Astrocyte (in vitro differentiated cells and primary cell): ENCODE measurements around the gene SERPINH1. TPM values are rescaled to one million over a fixed set of nuclear protein-coding genes. Genes with fewer than 3 reads are reported as not detected.

Experiments
- DNase-seq: peaks from one replicate; pipeline ENCODE4 v3.0.0-alpha.2; 2010; ENCODE audit warnings: low read depth
- FAIRE-seq: peaks from 2 replicates; lab custom pipeline; 2011; peaks lifted over from hg19 to GRCh38; lab: Jason Lieb, UNC
- H2AFZ ChIP-seq: 2 replicates; pipeline ENCODE4 v1.6.0; 2012; ENCODE audit warnings: low read depth, low read length, inconsistent platforms
- H3K27ac ChIP-seq: 2 replicates; pipeline ENCODE4 v1.5.1; 2011; ENCODE audit warnings: low read depth, low read length, inconsistent platforms
- H3K27me3 ChIP-seq: 2 replicates; pipeline ENCODE4 v1.6.0; 2011; ENCODE audit warnings: low read length, inconsistent platforms; ENCODE audit not compliant: insufficient read depth
- H3K36me3 ChIP-seq: 2 replicates; pipeline ENCODE4 v1.5.1; 2011; ENCODE audit warnings: low read length, inconsistent platforms; ENCODE audit not compliant: insufficient read depth
- H3K4me1 ChIP-seq: 2 replicates; pipeline ENCODE4 v1.5.1; 2011; ENCODE audit warnings: low read length, inconsistent platforms; ENCODE audit not compliant: insufficient read depth
- H3K4me2 ChIP-seq: 2 replicates; pipeline ENCODE4 v1.6.0; 2012; ENCODE audit warnings: low read length, inconsistent platforms
- H3K4me3 ChIP-seq: 2 replicates; pipeline ENCODE4 v1.5.1; 2011; ENCODE audit warnings: low read depth, mild to moderate bottlenecking, low read length, inconsistent platforms; ENCODE audit not compliant: insufficient read depth
- H3K79me2 ChIP-seq: 2 replicates; pipeline ENCODE4 v1.6.0; 2012; ENCODE audit warnings: mild to moderate bottlenecking, low read length, inconsistent platforms; ENCODE audit not compliant: insufficient read depth
- H3K9ac ChIP-seq: 2 replicates; pipeline ENCODE4 v1.6.0; 2012; ENCODE audit warnings: mild to moderate bottlenecking, low read length, inconsistent platforms
- H3K9me3 ChIP-seq: 2 replicates; pipeline ENCODE4 v1.5.1; 2012; ENCODE audit warnings: low read depth, mild to moderate bottlenecking, low read length, inconsistent platforms; ENCODE audit not compliant: insufficient read depth
- H4K20me1 ChIP-seq: 2 replicates; pipeline ENCODE4 v1.6.0; 2012; ENCODE audit warnings: low read length, inconsistent platforms; ENCODE audit not compliant: insufficient read depth
- H3K27ac Mint-ChIP-seq: one replicate; pipeline ENCODE4 v1.8.0; 2021; ENCODE audit warnings: mild to moderate bottlenecking, mixed read lengths; ENCODE audit not compliant: unreplicated experiment
- H3K27me3 Mint-ChIP-seq: one replicate; pipeline ENCODE4 v1.8.0; 2021; ENCODE audit warnings: low read depth, mixed read lengths; ENCODE audit not compliant: unreplicated experiment
- H3K36me3 Mint-ChIP-seq: one replicate; pipeline ENCODE4 v1.8.0; 2021; ENCODE audit warnings: low read depth, mixed read lengths; ENCODE audit not compliant: unreplicated experiment
- H3K4me1 Mint-ChIP-seq: one replicate; pipeline ENCODE4 v1.8.0; 2021; ENCODE audit warnings: low read depth, mixed read lengths; ENCODE audit not compliant: unreplicated experiment
- H3K4me3 Mint-ChIP-seq: one replicate; pipeline ENCODE4 v1.8.0; 2021; ENCODE audit warnings: mild to moderate bottlenecking, moderate library complexity, mixed read lengths; ENCODE audit not compliant: unreplicated experiment
- H3K9me3 Mint-ChIP-seq: one replicate; pipeline ENCODE4 v1.8.0; 2021; ENCODE audit warnings: mild to moderate bottlenecking, mixed read lengths; ENCODE audit not compliant: unreplicated experiment
- CTCF ChIP-seq: IDR thresholded peaks from 2 replicates; pipeline ENCODE4 v1.5.1; 2011; ENCODE audit warnings: low read depth, mild to moderate bottlenecking, inconsistent platforms, low read length, moderate library complexity; ENCODE audit not compliant: insufficient read depth
- EZH2 ChIP-seq: IDR thresholded peaks from 2 replicates; pipeline ENCODE4 v1.6.1; 2012; ENCODE audit warnings: mild to moderate bottlenecking, low read length, inconsistent platforms; ENCODE audit not compliant: insufficient read depth
- total RNA-seq: library from RNA; stranded (reverse); gene quantifications from 2 replicates; pipeline ENCODE4 v1.2.1, GENCODE V29; 2021

The SERPINH1 gene
- total RNA-seq, 1 donor from 2014 or later = 768 TPM

- Mint-ChIP-seq H3K9me3 (peaks cover 8% of the 10 kb centered on the region), H3K4me3 (no peak overlapping the region), H3K36me3 (no peaks in the 10 kb centered on the region), H3K27me3 (peaks cover 9% of the 10 kb centered on the region), H3K27ac (no peak overlapping the region), H3K4me1 (no peaks in the 10 kb centered on the region)
- Histone ChIP-seq H3K4me2 (no peak overlapping the region), H3K4me1 (no peaks in the 10 kb centered on the region), H3K4me3 (no peak overlapping the region), H3K9ac (no peak overlapping the region), H3K9me3 (no peaks in the 10 kb centered on the region), H3K27me3 (peaks cover 2% of the 10 kb centered on the region), H2AFZ (no peak overlapping the region), H3K79me2 (no peaks in the 10 kb centered on the region), H3K27ac (no peak overlapping the region), H3K36me3 (no peaks in the 10 kb centered on the region), H4K20me1 (no peaks in the 10 kb centered on the region)
- no peak for TF ChIP-seq CTCF
- no peak for TF ChIP-seq EZH2
- DNase-seq (no peak), FAIRE-seq (no peak)
These were observed 53.7 kb downstream of the SERPINH1 start for GRCh38 chr11:75615751-75616150.

GRCh38 chr11:75616281-75616680 lies 54.2 kb downstream of the SERPINH1 start:
- no peak for DNase-seq
- Histone ChIP-seq H3K79me2 (no peaks in the 10 kb centered on the region), H3K36me3 (no peaks in the 10 kb centered on the region), H3K4me1 (no peaks in the 10 kb centered on the region), H3K4me2 (no peak overlapping the region), H4K20me1 (no peaks in the 10 kb centered on the region), H2AFZ (no peak overlapping the region), H3K4me3 (no peak overlapping the region), H3K9me3 (no peaks in the 10 kb centered on the region), H3K27ac (no peak overlapping the region), H3K9ac (no peak overlapping the region), H3K27me3 (peaks cover 2% of the 10 kb centered on the region)
- H3K27ac Mint-ChIP-seq = no peak overlapping the region
- H3K27me3 Mint-ChIP-seq = peaks cover 7% of the 10 kb centered on the region
- peaks cover 8% of the 10 kb centered on the region for H3K9me3 Mint-ChIP-seq
- H3K4me1 Mint-ChIP-seq = no peaks in the 10 kb centered on the region
- no peak for TF ChIP-seq EZH2
- no peak for TF ChIP-seq CTCF
- no peaks in the 10 kb centered on the region for H3K36me3 Mint-ChIP-seq
- no peak overlapping the region for H3K4me3 Mint-ChIP-seq
- FAIRE-seq = no peak

Other genes with a start within 250 kb of the SERPINH1 start
- gene ARRB1, start 210.6 kb upstream of the SERPINH1 start, total RNA-seq = 22.7 and 28.5 TPM in 2 replicates
- 1,706 and 1,898 TPM in 2 replicates for gene RPS3, start 162.7 kb upstream of the SERPINH1 start, total RNA-seq
- gene KLHL35, start 129.1 kb upstream of the SERPINH1 start, total RNA-seq = 0.77 and 0.87 TPM in 2 replicates
- 6.7 and 9.4 TPM in 2 replicates for gene GDPD5, start 36.3 kb upstream of the SERPINH1 start, total RNA-seq
- 3.0 and 3.9 TPM in 2 replicates for gene MAP6, start 106.8 kb downstream of the SERPINH1 start, total RNA-seq
- not detected in 2 replicates for gene MOGAT2, start 155.6 kb downstream of the SERPINH1 start, total RNA-seq
- gene DGAT2, start 206.5 kb downstream of the SERPINH1 start, total RNA-seq = 0.73 and 1.6 TPM in 2 replicates